ENCODE measurements around the gene TTLL7. TPM values are rescaled to one million over a fixed set of nuclear protein-coding genes. Genes with fewer than 3 reads are reported as not detected.

Gene TTLL7
- total RNA-seq, 1 experiment from 2014 or later = 2.0 TPM

GRCh38 chr1:83860490-83861221 is 138.3 kb downstream of the TTLL7 start:
- intact Hi-C loops (cut with micrococcal nuclease) = no loop called here
- no TSS peak for BruUV-seq (replicated peaks)
- CTCF ChIA-PET = interaction anchor here (1.1 to 1.4 kb wide), 2 partner anchors 10 to 13 kb away, joined by 4 to 5 read pairs; no protein-coding TSS in a partner anchor
- peaks cover 7% of the 10 kb centered on the region for H3K4me1 Mint-ChIP-seq (ENCODE audit: insufficient read depth, unreplicated experiment)
- no peaks in the 10 kb centered on the region for H3K36me3 Mint-ChIP-seq (ENCODE audit: insufficient read depth, unreplicated experiment)
- no peaks in the 10 kb centered on the region for H3K9me3 Mint-ChIP-seq (ENCODE audit: unreplicated experiment)
- H3K27ac Mint-ChIP-seq (ENCODE audit: low read depth, unreplicated experiment) = peak overlapping the region; percentile 91
- H3K4me3 Mint-ChIP-seq (ENCODE audit: unreplicated experiment) = peak overlapping the region; percentile 70
- H3K27me3 Mint-ChIP-seq (ENCODE audit: insufficient read depth, unreplicated experiment) = no peaks in the 10 kb centered on the region
- peak; percentile 70 for DNase-seq (ENCODE audit: unreplicated experiment)
- peak; percentile 63 for TF ChIP-seq CTCF (IDR thresholded peaks at IDR 0.05; ENCODE audit: unreplicated experiment)
- POLR2A ChIA-PET = no interaction called here

- CTCF ChIA-PET = interaction anchor here (0.6 to 0.7 kb wide), 3 partner anchors 10 to 970 kb away, joined by 3 read pairs; no protein-coding TSS in a partner anchor
- Mint-ChIP-seq H3K9me3 (ENCODE audit: unreplicated experiment) (no peaks in the 10 kb centered on the region), H3K4me1 (ENCODE audit: insufficient read depth, unreplicated experiment) (peaks cover 7% of the 10 kb centered on the region), H3K36me3 (ENCODE audit: insufficient read depth, unreplicated experiment) (no peaks in the 10 kb centered on the region), H3K27me3 (ENCODE audit: insufficient read depth, unreplicated experiment) (no peaks in the 10 kb centered on the region), H3K4me3 (ENCODE audit: unreplicated experiment) (no peak overlapping the region), H3K27ac (ENCODE audit: low read depth, unreplicated experiment) (no peak overlapping the region)
- BruUV-seq (replicated peaks) = no TSS peak
- DNase-seq (ENCODE audit: unreplicated experiment) = no peak
- POLR2A ChIA-PET = no interaction called here
- no peak for TF ChIP-seq CTCF (IDR thresholded peaks at IDR 0.05; ENCODE audit: unreplicated experiment)
- intact Hi-C loops (cut with micrococcal nuclease) = no loop called here
These were observed 141.2 kb downstream of the TTLL7 start for GRCh38 chr1:83857716-83858115.

GRCh38 chr1:83857103-83857502 is 141.8 kb downstream of the TTLL7 start:
- intact Hi-C loops (cut with micrococcal nuclease) = no loop called here
- no TSS peak for BruUV-seq (replicated peaks)
- TF ChIP-seq CTCF (IDR thresholded peaks at IDR 0.05; ENCODE audit: unreplicated experiment) = peak; percentile 27
- Mint-ChIP-seq H3K9me3 (ENCODE audit: unreplicated experiment) (no peaks in the 10 kb centered on the region), H3K27me3 (ENCODE audit: insufficient read depth, unreplicated experiment) (no peaks in the 10 kb centered on the region), H3K27ac (ENCODE audit: low read depth, unreplicated experiment) (no peak overlapping the region), H3K4me1 (ENCODE audit: insufficient read depth, unreplicated experiment) (peaks cover 7% of the 10 kb centered on the region), H3K36me3 (ENCODE audit: insufficient read depth, unreplicated experiment) (no peaks in the 10 kb centered on the region), H3K4me3 (ENCODE audit: unreplicated experiment) (no peak overlapping the region)
- CTCF ChIA-PET = interaction anchor here (0.6 to 0.7 kb wide), 3 partner anchors 9 to 969 kb away, joined by 3 read pairs; no protein-coding TSS in a partner anchor
- peak; percentile 30 for DNase-seq (ENCODE audit: unreplicated experiment)
- POLR2A ChIA-PET = no interaction called here

GRCh38 chr1:83856381-83856780 is 142.6 kb downstream of the TTLL7 start:
- H3K36me3 Mint-ChIP-seq (ENCODE audit: insufficient read depth, unreplicated experiment) = no peaks in the 10 kb centered on the region
- intact Hi-C loops (cut with micrococcal nuclease) = no loop called here
- no peak overlapping the region for H3K4me3 Mint-ChIP-seq (ENCODE audit: unreplicated experiment)
- no peak for DNase-seq (ENCODE audit: unreplicated experiment)
- TF ChIP-seq CTCF (IDR thresholded peaks at IDR 0.05; ENCODE audit: unreplicated experiment) = no peak
- H3K27ac Mint-ChIP-seq (ENCODE audit: low read depth, unreplicated experiment) = no peak overlapping the region
- no peaks in the 10 kb centered on the region for H3K9me3 Mint-ChIP-seq (ENCODE audit: unreplicated experiment)
- H3K4me1 Mint-ChIP-seq (ENCODE audit: insufficient read depth, unreplicated experiment) = peaks cover 7% of the 10 kb centered on the region
- POLR2A ChIA-PET = interaction anchor here (0.7 kb wide), 1 partner anchor 1961 kb away, joined by 3 read pairs; no protein-coding TSS in a partner anchor
- no TSS peak for BruUV-seq (replicated peaks)
- no peaks in the 10 kb centered on the region for H3K27me3 Mint-ChIP-seq (ENCODE audit: insufficient read depth, unreplicated experiment)
- CTCF ChIA-PET = no interaction called here
